GM12878 (cell line): Measurements from ENCODE around the gene SV2A. TPM values are rescaled to one million over a fixed set of nuclear protein-coding genes. Genes with fewer than 3 reads are reported as not detected.

ENCODE experiments used
- BMI1 ChIP-seq: fragments of 450-650 bp; IDR thresholded peaks from 2 replicates; pipeline ENCODE4 v1.6.1; 2016; ENCODE audit warnings: mild to moderate bottlenecking, moderate library complexity, borderline replicate concordance
- CHD2 ChIP-seq: IDR thresholded peaks from 2 replicates; pipeline ENCODE4 v1.6.1; 2011; ENCODE audit warnings: low read depth, low read length, improper control_type of control experiment, borderline replicate concordance
- EED ChIP-seq: sonication (generic); IDR thresholded peaks from 2 replicates; pipeline ENCODE4 v1.6.1; 2016; ENCODE audit warnings: antibody characterized with exemption, low read depth
- GABPA ChIP-seq: IDR thresholded peaks from 2 replicates; pipeline ENCODE4 v1.6.1; 2014; ENCODE audit warnings: antibody characterized with exemption, low read depth, mild to moderate bottlenecking, inconsistent platforms
- LARP7 ChIP-seq: fragments of 450-650 bp; IDR thresholded peaks from 2 replicates; pipeline ENCODE4 v1.6.1; 2017; ENCODE audit warnings: mild to moderate bottlenecking
- NFYB ChIP-seq: IDR thresholded peaks from 2 replicates; pipeline ENCODE4 v1.6.1; 2011; ENCODE audit warnings: low read depth, mild to moderate bottlenecking, low read length, improper control_type of control experiment, moderate library complexity; ENCODE audit not compliant: insufficient read depth
- POLR2AphosphoS2 ChIP-seq: IDR thresholded peaks from 2 replicates; pipeline ENCODE4 v1.6.1; 2011; ENCODE audit warnings: low read depth, mild to moderate bottlenecking, low read length, improper control_type of control experiment, moderate library complexity
- RBBP5 ChIP-seq: fragments of 200-600 bp; sonication (generic); conservative IDR thresholded peaks from 2 replicates; pipeline ENCODE4 v1.6.1; 2016
- RFX5 ChIP-seq: IDR thresholded peaks from 2 replicates; pipeline ENCODE4 v1.6.1; 2011; ENCODE audit warnings: low read depth, low read length, improper control_type of control experiment
- RUNX3 ChIP-seq: IDR thresholded peaks from 2 replicates; pipeline ENCODE4 v1.6.1; 2012; ENCODE audit warnings: low read length, inconsistent platforms
- SPI1 ChIP-seq: IDR thresholded peaks from 2 replicates; pipeline ENCODE4 v1.6.1; 2011; ENCODE audit warnings: low read depth, mild to moderate bottlenecking, low read length, moderate library complexity, borderline replicate concordance; ENCODE audit not compliant: insufficient read depth
- SRF ChIP-seq, 2 experiments: IDR thresholded peaks; 2 replicates each; pipeline ENCODE4 v1.6.1; 2011; ENCODE audit warnings: low read depth in 2 of 2, low read length in 2 of 2, mild to moderate bottlenecking in 1 of 2, moderate library complexity in 1 of 2
- TBL1XR1 ChIP-seq: IDR thresholded peaks from 2 replicates; pipeline ENCODE4 v1.6.1; 2012; ENCODE audit warnings: low read depth, low read length, improper control_type of control experiment
- TCF12 ChIP-seq: IDR thresholded peaks from 2 replicates; pipeline ENCODE4 v1.6.1; 2011; ENCODE audit warnings: low read depth, mild to moderate bottlenecking, low read length
- ZNF217 ChIP-seq: fragments of 450-650 bp; IDR thresholded peaks from 2 replicates; pipeline ENCODE4 v1.6.1; 2017; ENCODE audit warnings: antibody characterized with exemption, mild to moderate bottlenecking
- polyA plus RNA-seq, 11 experiments: library from polyadenylated mRNA; depleted of rRNA in 4 of 11; unstranded in 6 of 11; stranded (reverse) in 5 of 11; fragments of >200 nt; fragmentation: Nextera tagmentation in 4 of 11; fragmentation: Illumina TruSeq in 1 of 11; extraction: Ambion mirVana in 4 of 11; extraction: Trizol in 1 of 11; gene quantifications; 1 replicate in 1 of 11; 2 replicates in 10 of 11; pipeline versions ENCODE4 v1.2.1 to v1.2.3, GENCODE V29; 2011 to 2016; ENCODE audit warnings: inconsistent platforms in 2 of 11, missing spikeins in 2 of 11, low read depth in 1 of 11
- total RNA-seq, 4 experiments: library from RNA; depleted of rRNA in 3 of 4; stranded (reverse); fragments of >200 nt in 3 of 4; fragmentation: Illumina TruSeq in 1 of 4; extraction: Trizol in 1 of 4; gene quantifications; 2 replicates each; pipeline versions ENCODE4 v1.2.1 to v1.2.3, GENCODE V29; 2013 to 2021
- TF ChIP-seq, protein P1 (sequence below): fragments of 450-650 bp; IDR thresholded peaks from 2 replicates; pipeline ENCODE4 v1.6.1; 2017; ENCODE audit warnings: low read depth, mild to moderate bottlenecking, moderate library complexity

The SV2A gene
- total and polyA plus RNA-seq, 10 of the 15 experiments (the other 5 are each of a cell fraction or from before 2014, with no cell fraction given): 0.39 to 11.6 (median 5.4) TPM

DNA sequence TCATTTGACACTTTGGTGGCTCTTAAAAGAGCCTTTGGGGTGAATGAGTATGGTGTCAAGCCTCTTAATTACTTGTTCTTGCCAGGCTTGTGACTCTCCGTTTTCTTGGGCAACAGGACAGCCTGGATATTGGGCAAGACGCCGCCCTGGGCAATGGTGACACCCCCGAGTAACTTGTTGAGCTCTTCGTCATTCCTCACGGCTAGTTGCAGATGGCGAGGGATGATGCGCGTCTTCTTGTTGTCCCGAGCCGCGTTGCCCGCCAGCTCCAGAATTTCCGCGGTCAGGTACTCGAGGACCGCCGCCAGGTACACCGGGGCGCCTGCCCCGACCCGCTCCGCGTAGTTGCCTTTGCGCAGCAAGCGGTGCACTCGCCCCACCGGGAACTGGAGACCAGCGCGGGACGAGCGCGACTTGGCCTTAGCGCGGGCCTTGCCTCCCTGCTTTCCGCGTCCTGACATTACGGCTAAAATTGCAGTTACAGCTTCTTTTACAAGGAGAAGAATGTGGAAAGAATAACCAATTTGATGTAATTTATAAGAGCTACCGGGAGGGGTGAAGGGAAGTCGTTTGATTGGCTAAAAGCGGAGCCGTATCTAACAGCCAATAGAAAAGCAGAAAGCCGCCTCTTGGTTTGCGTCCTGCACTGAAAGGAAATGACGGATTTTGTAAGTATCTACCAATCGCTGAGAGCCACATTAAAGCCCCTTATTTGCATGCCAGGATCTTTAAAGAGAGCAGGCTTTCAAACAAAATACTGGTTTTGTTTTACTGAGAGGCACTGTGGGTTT, 30.0 kb downstream of the SV2A start (continued):
- TF ChIP-seq EED: no peak
- TF ChIP-seq ZNF217: no peak; the same call in 1 of the 2 replicates
- TF ChIP-seq, protein P1, sequence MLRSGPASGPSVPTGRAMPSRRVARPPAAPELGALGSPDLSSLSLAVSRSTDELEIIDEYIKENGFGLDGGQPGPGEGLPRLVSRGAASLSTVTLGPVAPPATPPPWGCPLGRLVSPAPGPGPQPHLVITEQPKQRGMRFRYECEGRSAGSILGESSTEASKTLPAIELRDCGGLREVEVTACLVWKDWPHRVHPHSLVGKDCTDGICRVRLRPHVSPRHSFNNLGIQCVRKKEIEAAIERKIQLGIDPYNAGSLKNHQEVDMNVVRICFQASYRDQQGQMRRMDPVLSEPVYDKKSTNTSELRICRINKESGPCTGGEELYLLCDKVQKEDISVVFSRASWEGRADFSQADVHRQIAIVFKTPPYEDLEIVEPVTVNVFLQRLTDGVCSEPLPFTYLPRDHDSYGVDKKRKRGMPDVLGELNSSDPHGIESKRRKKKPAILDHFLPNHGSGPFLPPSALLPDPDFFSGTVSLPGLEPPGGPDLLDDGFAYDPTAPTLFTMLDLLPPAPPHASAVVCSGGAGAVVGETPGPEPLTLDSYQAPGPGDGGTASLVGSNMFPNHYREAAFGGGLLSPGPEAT: 0 out of 2 replicates have a peak, but pooled peaks have one; percentile 6
- peak; percentile 92 for TF ChIP-seq NFYB
- no peak for TF ChIP-seq RBBP5
- TF ChIP-seq SPI1: 0 out of 2 replicates have a peak, but pooled peaks have one; percentile 2
- peak; percentile 95 for TF ChIP-seq POLR2AphosphoS2
- no peak for TF ChIP-seq SRF (IDR thresholded peaks at IDR 0.05; ENCODE audit: low read depth in 2 of 2, low read length in 2 of 2)
- no peak; the same call in 1 of the 2 replicates for TF ChIP-seq TCF12
- TF ChIP-seq GABPA: peak; percentile 42; the same call in 1 of the 2 replicates
- TF ChIP-seq BMI1: no peak
- no peak for TF ChIP-seq TBL1XR1
- TF ChIP-seq RFX5: 0 out of 2 replicates have a peak, but pooled peaks have one; percentile 32
- peak; percentile 89 for TF ChIP-seq LARP7
- TF ChIP-seq CHD2: peak; percentile 54; the same call in 1 of the 2 replicates
- no peak for TF ChIP-seq RUNX3
- TF ChIP-seq, all 136 proteins: peak for 49
